SK-N-SH treated with all-trans-retinoic acid at 6 μM for 48 hours (cell line): ENCODE data around the gene EEF1G.
"Not testable (repeated sequence)": the region's sequence is repeated elsewhere in the genome, so short reads cannot be mapped to it uniquely, and the experiment has no call there.

ENCODE experiments used
- BACH2 ChIP-seq: fragments of 250-450 bp; sonication (Bioruptor Pico); IDR thresholded peaks from 2 replicates; pipeline ENCODE4 v1.9.0; 2021; ENCODE audit warnings: mild to moderate bottlenecking, borderline replicate concordance
- CSDC2 ChIP-seq: fragments of 250-450 bp; sonication (Bioruptor Pico); IDR thresholded peaks from 2 replicates; pipeline ENCODE4 v1.5.0; 2020; ENCODE audit warnings: mild to moderate bottlenecking, moderate library complexity
- ESRRG ChIP-seq: fragments of 250-450 bp; sonication (Bioruptor Pico); IDR thresholded peaks from 2 replicates; pipeline ENCODE4 v1.6.1; 2021; ENCODE audit warnings: mild to moderate bottlenecking
- GLIS3 ChIP-seq: fragments of 250-450 bp; sonication (Bioruptor Pico); IDR thresholded peaks from 2 replicates; pipeline ENCODE4 v1.5.0; 2020; ENCODE audit warnings: mild to moderate bottlenecking, moderate library complexity
- OSR1 ChIP-seq: fragments of 250-450 bp; sonication (Bioruptor Pico); IDR thresholded peaks from 2 replicates; pipeline ENCODE4 v1.8.0; 2022; ENCODE audit warnings: moderate library complexity, mild to moderate bottlenecking, inconsistent platforms
- RARB ChIP-seq: fragments of 250-450 bp; sonication (Bioruptor Pico); IDR thresholded peaks from 2 replicates; pipeline ENCODE4 v1.8.0; 2021; ENCODE audit warnings: mild to moderate bottlenecking, moderate library complexity
- SNAI2 ChIP-seq: fragments of 250-450 bp; sonication (Bioruptor Pico); IDR thresholded peaks from 2 replicates; pipeline ENCODE4 v1.5.0; 2020; ENCODE audit warnings: mild to moderate bottlenecking, moderate library complexity
- TCF4 ChIP-seq: fragments of 250-450 bp; sonication (Bioruptor Pico); IDR thresholded peaks from 2 replicates; pipeline ENCODE4 v1.8.0; 2021; ENCODE audit warnings: mild to moderate bottlenecking, moderate library complexity, borderline replicate concordance
- ZFP3 ChIP-seq: fragments of 250-450 bp; sonication (Bioruptor Pico); IDR thresholded peaks from 2 replicates; pipeline ENCODE4 v1.5.0; 2020; ENCODE audit warnings: mild to moderate bottlenecking, moderate library complexity
- ZFP30 ChIP-seq: fragments of 450-650 bp; formaldehyde crosslinking; IDR thresholded peaks from 2 replicates; pipeline ENCODE4 v1.5.0; 2022; ENCODE audit warnings: mild to moderate bottlenecking, moderate library complexity
- TF ChIP-seq, protein P1 (sequence below): fragments of 250-450 bp; sonication (Bioruptor Pico); IDR thresholded peaks from 2 replicates; pipeline ENCODE4 v1.5.1; 2020; ENCODE audit warnings: low read depth, mild to moderate bottlenecking, moderate library complexity
- TF ChIP-seq, protein P2 (sequence below): fragments of 250-450 bp; sonication (Bioruptor Pico); IDR thresholded peaks from 2 replicates; pipeline ENCODE4 v1.8.0; 2020; ENCODE audit warnings: mild to moderate bottlenecking, moderate library complexity, borderline replicate concordance
- TF ChIP-seq, protein P3 (sequence below): fragments of 250-450 bp; sonication (Bioruptor Pico); IDR thresholded peaks from 2 replicates; pipeline ENCODE4 v1.5.0; 2020; ENCODE audit warnings: mild to moderate bottlenecking, moderate library complexity
- TF ChIP-seq, protein P4 (sequence below): fragments of 250-450 bp; sonication (Bioruptor Pico); IDR thresholded peaks from 2 replicates; pipeline ENCODE4 v1.8.0; 2021; ENCODE audit warnings: low read depth, mild to moderate bottlenecking, moderate library complexity, borderline replicate concordance

DNA sequence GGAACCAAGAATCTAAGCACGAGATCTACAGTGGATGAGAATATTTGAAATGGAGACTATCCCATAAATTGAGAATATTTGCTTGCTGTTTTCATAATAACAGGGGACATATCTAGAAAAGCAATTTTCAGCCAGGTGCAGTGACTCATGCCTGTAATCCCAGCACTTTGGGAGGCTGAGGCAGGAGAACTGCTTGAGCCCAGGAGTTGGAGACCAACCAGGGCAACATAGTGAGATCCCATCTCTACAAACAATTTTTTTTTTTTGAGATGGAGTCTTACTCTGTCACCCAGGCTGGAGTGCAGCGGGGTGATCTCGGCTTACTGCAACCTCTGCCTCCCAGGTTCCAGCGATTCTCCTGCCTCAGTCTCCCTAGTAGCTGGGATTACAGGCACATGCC is 8.0 kb upstream of the EEF1G start:
- not testable (repeated sequence) for TF ChIP-seq RARB; CSDC2 (CRISPR knock-in tag); BACH2 (CRISPR knock-in tag); GLIS3; OSR1; ZFP30 (CRISPR knock-in tag); TCF4; ZFP3 (CRISPR knock-in tag); SNAI2 (CRISPR knock-in tag); ESRRG (CRISPR knock-in tag)
- TF ChIP-seq, protein P1, sequence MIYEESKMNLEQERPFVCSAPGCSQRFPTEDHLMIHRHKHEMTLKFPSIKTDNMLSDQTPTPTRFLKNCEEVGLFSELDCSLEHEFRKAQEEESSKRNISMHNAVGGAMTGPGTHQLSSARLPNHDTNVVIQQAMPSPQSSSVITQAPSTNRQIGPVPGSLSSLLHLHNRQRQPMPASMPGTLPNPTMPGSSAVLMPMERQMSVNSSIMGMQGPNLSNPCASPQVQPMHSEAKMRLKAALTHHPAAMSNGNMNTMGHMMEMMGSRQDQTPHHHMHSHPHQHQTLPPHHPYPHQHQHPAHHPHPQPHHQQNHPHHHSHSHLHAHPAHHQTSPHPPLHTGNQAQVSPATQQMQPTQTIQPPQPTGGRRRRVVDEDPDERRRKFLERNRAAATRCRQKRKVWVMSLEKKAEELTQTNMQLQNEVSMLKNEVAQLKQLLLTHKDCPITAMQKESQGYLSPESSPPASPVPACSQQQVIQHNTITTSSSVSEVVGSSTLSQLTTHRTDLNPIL (CRISPR knock-in tag) = not testable (repeated sequence)
- TF ChIP-seq, protein P2, sequence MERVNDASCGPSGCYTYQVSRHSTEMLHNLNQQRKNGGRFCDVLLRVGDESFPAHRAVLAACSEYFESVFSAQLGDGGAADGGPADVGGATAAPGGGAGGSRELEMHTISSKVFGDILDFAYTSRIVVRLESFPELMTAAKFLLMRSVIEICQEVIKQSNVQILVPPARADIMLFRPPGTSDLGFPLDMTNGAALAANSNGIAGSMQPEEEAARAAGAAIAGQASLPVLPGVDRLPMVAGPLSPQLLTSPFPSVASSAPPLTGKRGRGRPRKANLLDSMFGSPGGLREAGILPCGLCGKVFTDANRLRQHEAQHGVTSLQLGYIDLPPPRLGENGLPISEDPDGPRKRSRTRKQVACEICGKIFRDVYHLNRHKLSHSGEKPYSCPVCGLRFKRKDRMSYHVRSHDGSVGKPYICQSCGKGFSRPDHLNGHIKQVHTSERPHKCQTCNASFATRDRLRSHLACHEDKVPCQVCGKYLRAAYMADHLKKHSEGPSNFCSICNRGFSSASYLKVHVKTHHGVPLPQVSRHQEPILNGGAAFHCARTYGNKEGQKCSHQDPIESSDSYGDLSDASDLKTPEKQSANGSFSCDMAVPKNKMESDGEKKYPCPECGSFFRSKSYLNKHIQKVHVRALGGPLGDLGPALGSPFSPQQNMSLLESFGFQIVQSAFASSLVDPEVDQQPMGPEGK (CRISPR knock-in tag) = not testable (repeated sequence)
- TF ChIP-seq, protein P3, sequence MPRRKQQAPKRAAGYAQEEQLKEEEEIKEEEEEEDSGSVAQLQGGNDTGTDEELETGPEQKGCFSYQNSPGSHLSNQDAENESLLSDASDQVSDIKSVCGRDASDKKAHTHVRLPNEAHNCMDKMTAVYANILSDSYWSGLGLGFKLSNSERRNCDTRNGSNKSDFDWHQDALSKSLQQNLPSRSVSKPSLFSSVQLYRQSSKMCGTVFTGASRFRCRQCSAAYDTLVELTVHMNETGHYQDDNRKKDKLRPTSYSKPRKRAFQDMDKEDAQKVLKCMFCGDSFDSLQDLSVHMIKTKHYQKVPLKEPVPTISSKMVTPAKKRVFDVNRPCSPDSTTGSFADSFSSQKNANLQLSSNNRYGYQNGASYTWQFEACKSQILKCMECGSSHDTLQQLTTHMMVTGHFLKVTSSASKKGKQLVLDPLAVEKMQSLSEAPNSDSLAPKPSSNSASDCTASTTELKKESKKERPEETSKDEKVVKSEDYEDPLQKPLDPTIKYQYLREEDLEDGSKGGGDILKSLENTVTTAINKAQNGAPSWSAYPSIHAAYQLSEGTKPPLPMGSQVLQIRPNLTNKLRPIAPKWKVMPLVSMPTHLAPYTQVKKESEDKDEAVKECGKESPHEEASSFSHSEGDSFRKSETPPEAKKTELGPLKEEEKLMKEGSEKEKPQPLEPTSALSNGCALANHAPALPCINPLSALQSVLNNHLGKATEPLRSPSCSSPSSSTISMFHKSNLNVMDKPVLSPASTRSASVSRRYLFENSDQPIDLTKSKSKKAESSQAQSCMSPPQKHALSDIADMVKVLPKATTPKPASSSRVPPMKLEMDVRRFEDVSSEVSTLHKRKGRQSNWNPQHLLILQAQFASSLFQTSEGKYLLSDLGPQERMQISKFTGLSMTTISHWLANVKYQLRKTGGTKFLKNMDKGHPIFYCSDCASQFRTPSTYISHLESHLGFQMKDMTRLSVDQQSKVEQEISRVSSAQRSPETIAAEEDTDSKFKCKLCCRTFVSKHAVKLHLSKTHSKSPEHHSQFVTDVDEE (CRISPR knock-in tag) = not testable (repeated sequence)
- TF ChIP-seq, protein P4, sequence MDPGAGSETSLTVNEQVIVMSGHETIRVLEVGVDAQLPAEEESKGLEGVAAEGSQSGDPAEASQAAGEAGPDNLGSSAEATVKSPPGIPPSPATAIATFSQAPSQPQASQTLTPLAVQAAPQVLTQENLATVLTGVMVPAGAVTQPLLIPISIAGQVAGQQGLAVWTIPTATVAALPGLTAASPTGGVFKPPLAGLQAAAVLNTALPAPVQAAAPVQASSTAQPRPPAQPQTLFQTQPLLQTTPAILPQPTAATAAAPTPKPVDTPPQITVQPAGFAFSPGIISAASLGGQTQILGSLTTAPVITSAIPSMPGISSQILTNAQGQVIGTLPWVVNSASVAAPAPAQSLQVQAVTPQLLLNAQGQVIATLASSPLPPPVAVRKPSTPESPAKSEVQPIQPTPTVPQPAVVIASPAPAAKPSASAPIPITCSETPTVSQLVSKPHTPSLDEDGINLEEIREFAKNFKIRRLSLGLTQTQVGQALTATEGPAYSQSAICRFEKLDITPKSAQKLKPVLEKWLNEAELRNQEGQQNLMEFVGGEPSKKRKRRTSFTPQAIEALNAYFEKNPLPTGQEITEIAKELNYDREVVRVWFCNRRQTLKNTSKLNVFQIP (CRISPR knock-in tag) = not testable (repeated sequence)
